HG03520 (cell line): Measurements from ENCODE around the gene BBS12.

Source experiments
- ATAC-seq: cut with Tn5 transposase; IDR thresholded peaks from one replicate; pipeline ENCODE4 v1.9.1; 2021; ENCODE audit warnings: mild to moderate bottlenecking, moderate library complexity; ENCODE audit not compliant: unreplicated experiment

The BBS12 gene

DNA sequence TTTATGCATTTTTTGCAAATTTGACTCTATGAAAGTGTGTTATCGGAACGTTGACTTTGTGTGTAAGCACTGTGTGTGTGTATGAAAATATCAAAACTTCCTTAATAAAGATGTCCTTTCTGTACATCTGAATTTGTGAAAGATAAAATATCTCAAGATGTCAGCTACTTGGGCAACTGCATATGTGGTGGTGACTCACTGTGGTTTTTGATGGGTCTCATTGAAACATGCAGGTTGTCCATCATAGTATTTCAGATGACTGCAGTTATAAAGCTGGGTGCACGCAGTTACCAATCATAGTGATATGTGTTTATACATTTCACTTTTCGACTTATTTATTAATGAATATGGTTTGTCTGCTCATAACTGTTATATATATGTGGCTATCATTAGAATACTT lies 19.7 kb upstream of the BBS12 start:
- no peak for ATAC-seq

DNA sequence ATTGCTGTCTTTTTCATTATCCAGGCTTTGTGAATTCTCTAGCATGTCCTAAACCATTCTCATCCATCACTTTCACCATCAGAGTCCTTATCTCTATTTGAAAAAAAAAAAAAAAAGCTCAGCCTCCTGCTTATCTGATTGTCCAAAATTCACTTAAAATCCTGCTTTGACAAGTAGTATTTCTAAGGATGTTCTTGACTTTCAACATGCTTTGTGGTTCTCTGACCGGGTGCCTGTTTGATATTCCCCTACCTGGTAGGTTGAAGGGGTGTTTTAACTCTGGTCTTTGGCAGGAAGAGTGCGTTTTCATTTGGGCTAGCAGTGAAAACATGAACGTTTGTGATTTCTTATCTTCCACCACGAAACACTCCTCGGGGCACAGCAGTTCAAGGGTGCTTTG lies 17.3 kb upstream of the BBS12 start:
- no peak for ATAC-seq

DNA sequence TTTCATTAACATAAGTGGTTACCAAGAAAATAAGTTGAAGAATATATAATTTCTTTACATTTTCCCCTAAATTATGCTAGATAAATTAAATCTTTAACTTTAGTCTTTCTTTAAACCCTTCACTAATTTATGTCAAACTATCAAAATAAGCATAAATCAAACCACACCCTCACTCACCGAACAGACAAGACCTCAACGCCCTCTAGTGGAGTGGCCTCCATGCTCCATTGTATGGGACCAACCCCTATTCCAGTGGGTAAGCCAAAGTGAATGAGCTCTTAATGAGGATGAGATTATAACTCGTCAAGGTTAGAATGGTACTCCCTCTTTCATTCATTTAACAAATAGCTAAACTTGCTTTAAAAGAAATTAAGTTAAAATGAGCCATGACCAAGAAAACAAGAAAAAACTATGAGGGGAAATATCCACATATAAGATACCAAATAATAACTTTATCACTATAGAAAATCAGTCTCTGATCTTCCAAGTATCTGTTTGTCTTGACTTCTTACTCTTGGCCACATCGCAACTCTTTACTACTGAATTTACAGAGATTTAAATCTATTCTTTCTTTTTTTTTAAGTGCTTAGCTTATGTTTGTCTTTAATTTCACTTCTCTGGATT lies 15.6 kb upstream of the BBS12 start:
- ATAC-seq: peak; percentile 80

DNA sequence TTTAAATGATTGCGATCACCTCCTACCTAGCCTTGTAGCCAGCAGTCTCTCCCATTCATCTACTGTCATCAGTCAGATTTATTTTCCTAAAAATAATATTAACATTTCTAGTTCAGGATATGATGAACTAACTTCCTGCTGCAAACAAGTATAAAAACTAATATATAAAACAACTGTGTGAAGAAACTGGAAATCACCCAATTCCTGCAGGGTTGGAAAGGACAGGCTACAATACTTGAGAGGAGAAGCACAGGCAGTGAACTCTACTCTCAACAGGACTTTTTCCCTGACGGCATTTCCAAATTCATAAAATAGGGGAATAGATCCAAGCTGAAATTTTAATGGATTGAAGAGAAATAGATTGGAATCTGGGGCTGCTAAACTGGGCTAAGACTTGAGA lies 14.2 kb upstream of the BBS12 start:
- no peak for ATAC-seq

DNA sequence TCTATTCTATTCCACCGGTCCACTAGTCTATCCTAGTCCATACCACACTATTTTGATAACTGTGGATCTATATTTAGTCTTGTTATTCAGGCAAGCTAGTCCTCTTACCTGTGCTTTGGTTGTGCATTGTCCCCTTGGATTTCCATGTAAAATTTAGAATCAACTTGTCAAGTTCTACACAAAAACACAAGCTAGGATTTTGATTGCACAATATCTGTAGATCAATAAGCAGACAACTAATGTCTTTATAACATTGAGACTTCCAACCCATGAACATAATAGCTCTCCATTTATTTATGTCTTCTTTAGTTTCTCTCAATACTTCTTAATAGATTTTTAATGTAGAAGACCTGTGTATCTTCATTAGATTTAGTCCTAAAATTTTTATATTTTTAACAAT lies 10.2 kb upstream of the BBS12 start:
- no peak for ATAC-seq

DNA sequence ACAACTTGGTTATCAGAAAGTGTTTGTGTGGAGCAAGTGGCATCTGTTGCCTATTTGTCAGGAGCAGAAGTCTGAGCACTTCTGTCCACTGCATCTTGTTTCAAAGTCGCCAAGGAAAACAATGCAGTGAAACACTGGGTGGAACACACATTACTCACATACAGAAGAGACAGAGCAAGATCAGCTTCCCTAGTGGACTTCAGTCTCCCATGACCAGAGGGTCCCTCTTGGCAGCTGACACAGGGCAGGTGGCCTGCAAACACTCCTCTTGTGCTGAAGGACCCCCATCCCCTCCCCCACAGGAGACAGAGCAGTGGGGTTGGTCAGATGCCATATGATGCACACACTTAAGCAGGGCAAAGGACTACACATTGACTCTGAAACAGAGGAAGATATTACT lies 3.6 kb upstream of the BBS12 start:
- ATAC-seq: no peak

DNA sequence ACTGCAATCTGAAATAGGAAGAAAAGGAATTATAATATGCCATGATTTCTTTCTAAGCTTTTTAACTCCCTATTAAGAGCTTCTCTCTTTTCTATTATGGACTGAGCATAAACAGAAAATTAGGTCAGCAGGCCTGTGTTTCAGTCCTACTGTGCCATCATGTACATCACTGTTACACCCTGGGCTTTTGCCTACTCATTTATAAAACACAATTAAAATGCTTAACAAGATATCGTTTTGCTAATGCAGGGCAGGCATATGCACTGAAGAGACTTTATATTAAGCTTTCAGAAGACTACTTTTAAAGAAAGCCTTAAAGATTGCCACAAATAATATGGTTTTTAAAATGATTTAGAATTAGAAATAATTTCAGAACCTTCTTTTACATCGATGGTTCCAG lies 828 bp upstream of the BBS12 start:
- ATAC-seq: no peak

DNA sequence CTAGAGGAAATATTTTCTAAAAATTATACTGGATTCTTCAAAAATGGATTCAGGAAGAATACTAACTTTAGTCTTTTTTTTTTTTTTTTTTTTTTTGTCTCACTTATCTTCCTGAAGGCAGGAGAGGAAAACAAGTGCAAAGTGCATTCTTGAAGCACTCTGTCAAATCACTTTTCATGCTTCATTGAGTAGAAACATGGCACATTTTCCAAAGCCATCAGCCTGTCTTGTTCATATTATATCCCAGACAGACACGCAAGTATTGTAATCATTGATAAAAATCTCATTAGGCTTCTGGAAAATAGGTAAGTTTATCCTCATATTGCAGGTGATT lies 1.2 kb downstream of the BBS12 start:
- no peak for ATAC-seq

DNA sequence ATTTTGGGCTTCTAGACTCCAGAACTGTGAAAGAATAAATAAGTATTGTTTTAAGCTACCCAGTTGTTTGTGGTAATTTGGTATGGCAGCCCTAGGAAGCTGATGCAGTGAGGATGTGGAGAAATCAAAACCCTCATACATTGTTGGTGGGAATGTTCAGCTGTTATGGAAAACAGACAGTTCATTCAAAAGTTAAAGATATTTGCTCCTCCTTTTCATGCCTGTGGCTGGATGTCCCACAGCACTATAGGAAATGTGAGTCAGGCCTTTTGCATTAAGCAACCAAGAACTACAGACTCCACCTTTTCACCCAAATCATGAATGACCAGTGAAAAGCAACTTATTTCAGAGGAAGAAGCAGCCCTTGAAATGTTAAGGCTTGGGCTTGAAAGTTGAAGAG lies 6.7 kb downstream of the BBS12 start:
- no peak for ATAC-seq

DNA sequence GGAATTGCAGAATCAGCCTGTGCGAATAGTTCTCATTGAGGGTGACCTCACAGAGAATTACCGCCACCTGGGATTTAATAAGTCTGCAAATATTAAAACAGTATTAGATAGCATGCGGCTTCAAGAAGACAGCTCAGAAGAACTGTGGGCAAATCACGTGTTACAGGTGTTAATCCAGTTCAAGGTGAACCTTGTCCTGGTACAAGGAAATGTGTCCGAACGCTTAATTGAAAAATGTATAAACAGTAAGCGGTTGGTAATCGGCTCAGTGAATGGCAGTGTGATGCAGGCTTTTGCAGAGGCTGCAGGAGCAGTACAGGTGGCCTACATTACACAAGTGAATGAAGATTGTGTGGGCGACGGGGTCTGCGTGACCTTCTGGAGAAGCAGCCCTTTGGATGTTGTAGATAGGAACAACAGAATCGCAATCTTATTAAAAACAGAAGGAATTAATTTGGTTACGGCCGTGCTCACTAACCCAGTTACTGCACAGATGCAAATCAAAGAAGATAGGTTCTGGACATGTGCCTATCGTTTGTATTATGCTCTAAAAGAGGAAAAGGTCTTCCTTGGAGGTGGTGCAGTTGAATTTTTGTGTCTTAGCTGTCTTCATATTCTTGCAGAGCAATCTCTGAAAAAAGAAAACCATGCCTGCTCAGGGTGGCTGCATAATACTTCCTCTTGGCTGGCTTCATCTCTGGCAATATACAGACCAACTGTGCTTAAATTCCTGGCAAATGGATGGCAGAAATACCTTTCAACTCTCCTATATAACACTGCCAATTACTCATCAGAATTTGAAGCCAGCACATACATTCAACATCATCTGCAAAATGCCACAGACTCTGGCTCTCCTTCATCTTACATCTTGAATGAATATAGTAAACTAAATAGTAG lies 10.7 kb downstream of the BBS12 start:
- ATAC-seq: no peak

DNA sequence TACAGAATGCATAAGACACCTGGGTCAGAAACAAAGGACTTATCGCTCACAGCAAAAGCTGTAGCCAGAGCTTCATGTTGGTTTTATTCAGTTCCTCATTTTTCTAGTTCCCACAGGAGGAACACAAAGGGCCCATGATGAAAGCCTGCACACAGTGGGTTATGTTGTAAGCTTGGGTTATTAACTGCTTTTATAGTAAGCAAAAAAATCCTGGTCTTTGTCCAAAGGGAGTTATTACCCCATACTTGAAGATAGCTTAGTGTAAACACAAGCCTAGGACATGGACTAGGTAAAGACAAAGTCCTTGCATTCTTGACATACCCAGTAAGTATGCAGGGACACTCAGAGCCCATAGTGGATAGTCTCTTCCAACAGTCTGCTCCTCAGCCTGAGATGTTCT lies 11.7 kb downstream of the BBS12 start:
- no peak for ATAC-seq

DNA sequence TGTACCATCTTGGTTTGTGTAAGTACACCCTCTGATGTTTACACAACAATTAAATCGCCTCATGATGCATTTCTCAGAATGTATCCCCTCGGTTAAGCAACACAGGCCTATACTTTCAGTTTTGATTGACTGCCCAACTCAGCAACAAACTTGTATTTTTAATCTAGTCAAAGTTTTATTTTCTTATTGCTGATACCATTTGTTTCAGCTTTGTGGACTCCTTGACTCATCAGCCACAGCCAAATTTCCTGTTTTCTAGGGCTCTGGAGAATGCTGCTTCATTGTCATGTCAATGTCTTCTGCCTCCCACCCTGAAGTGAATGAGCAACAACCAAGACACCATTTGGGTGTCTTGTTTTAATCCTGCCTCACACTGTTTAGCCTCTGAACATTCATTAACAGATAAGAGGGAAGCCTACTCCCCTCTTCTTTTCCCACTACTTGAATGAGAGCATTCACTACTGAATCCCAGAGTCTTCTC lies 14.0 kb downstream of the BBS12 start:
- ATAC-seq: no peak

DNA sequence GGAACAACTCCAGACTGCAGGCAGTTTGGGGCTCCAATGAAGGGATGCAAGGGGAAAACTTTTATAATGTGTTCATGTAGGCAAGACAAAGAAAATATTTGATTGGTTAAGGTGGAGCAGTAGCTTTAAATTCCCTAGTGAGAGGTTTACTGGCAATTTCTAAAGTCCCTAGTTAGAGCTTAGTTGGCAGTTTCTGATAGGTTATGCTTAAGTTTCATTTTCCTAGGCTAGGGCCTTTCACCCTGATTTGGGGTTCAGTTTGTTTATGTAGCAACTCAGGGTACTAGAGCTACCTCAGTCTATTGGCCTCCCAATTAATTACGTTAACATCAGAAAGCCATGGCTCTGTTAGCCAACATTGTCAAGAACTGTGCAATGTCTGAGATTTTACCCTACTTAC lies 14.6 kb downstream of the BBS12 start:
- no peak for ATAC-seq

DNA sequence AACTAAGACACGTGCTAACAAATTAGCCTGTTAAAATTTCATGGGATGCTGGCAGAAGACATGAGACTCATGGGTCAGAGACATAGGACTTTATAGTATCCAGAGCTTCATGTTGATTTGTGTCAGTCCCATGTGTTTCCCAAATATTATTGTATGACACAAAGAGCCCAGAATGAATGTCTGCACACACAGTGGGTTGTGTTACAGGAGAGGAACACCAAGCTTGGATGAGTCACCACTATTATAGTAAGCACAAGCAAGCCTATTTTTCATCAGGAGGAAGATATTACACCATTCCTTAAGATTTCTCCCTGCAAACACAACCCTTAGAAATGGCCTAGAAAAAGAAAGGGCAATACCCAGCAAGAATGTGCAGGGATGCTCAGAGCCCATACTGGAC lies 15.4 kb downstream of the BBS12 start:
- no peak for ATAC-seq

DNA sequence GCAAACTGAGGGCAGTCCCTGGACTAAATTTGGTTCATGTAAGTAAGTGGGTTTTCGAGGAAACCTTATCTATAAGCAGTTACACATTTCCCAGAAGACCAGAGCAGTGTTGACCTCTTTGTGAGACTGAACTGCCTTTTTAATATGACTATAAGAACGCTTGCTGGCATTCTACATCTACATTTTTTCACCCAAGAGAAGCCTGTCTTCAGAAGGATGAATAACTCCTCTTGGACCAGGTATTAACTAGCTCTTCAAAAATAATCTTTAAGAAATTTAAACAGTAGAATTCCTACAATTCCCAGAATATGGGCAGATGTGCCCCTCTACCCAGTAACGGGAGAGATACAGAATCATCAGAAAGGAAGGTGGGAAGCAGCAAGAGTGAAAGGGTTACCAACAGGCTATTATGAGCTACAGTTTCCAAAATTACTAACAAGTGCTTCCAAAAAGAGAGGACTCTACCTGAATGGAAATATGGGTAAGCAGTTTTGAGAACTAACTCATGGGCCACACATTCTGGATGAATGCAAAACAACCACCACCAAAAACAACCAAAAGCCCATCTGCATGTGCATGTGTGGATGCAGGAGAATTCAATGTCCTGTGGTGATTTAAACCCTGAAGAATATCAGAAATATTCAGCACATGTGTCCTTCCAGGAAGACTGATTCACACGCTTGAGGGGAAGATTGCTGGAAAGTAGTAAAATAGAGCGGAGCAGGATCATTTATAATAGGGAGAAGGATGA lies 17.4 kb downstream of the BBS12 start:
- ATAC-seq: no peak

DNA sequence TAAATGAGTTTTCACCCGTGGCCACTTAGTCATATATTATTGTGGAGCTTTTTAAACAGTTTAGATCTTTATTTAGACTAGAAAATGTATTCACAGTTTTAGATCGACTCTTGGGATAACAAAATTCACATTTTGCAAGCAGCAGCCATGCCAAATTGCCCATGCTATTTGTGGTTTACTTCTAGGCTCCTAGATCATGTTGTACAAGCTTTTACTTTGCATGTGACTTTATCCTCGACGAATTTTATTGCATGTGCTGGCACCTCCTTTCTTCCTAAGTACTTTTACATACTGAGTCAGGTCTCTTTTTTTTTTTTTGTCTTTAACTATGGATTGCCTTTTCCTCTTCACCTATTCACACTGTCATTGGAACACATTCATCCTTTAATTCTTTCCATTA lies 23.2 kb downstream of the BBS12 start:
- ATAC-seq: no peak

DNA sequence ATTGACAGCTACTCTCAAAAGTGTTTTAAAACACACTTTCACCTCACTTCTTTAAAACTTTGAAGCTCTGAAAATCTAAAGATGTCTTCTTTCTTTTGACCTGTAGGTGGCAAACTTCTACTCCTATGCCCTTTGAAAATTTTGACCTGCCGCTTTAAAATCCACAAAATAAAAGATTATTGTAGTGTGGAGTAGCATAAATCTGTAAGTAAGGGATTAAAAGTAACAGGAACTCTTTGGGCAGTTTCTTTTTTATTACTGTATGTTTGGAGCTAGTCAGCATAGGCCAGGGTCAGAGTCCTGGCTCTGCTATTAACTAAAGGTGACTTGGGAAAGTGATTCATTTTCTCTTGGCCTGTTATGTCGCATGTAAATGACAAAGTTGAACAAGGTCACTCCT lies 25.5 kb downstream of the BBS12 start:
- ATAC-seq: peak; percentile 46

DNA sequence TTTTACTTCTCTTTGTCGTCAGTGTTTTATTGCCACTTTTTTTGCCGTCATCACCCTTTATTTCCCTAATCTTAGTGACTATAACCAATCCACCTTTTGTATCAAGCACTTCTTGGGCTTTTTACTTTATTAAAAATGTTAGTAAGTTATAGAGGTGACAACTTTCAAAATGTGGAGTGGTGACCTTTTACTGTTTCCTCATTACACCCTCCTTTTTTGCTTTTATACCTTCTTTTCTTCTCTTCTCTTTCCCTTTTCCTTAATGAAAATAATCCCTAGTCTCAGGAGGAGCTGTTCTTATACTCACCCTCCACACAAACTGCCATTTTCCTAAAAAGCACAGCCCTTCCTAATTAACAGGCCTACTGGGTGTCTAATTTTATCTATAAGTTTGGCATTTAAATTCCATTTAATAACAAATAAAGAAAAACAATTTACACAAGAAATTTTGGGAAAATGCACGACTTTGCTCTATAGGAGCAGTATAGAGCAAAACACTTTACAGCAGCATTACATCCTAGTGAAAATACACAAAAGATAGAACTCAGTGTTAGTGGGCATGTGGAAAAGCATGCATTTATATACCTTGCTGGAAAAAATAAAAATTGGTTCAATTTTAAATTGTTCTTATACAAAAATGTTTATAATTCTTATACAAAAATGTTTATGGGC lies 27.3 kb downstream of the BBS12 start:
- no peak for ATAC-seq

DNA sequence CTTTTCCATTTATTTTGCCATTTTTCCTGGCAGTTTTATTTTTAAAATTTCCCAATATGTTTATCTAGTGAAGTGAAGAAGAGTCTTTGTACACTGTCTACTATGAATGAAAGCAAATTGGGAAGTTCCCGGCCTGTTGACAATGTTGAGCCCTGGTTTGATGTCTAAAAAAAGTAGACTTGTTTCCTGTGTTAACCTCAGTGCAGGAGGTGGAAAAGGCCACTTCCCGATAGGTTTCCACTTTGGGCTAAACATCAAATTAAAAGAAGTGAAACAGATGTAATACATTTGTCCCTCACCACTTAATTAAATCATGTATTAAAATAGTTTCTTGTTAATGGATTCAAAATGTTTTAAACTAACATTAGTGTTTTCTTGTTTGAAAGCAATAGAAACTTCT lies 30.0 kb downstream of the BBS12 start:
- ATAC-seq: no peak

DNA sequence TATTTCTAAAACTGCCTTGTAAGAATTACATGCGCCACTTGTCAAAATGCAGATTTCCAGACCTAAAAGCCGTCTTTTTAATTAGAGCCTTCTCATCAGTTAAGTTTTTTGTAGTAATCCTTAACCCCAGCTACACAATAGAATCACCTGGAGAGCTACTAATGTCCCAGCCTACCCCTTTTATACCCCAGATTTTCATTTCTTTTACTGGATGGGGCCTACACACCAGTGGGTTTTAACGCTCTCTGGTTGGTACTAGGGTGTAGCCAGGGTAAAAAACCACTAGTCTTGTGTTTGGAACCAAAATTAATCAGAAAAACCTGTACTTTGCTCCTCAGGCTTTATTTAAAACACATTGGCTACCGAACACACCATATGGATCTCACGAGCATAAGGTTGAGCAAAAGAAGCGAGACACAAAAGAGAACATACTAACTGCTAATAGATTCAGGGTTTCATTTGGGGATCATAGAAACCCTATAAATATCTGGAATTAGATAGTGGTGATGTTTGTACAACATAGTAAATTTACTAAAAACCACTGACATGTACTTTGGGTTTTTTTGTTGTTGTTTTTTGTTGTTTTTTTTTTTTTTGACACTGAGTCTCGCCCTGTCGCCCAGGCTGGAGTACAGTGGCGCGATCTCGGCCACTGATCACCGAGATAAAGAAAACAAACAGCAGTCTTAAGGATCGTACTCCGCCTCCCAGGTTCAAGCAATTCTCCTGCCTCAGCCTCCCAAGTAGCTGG lies 30.6 kb downstream of the BBS12 start:
- no peak for ATAC-seq
